Upper lobe of left lung (tissue), 4 donors: Measurements from ENCODE around the gene TBX1.

ENCODE experiments used
- EP300 ChIP-seq, 4 donors: sonication (generic); formaldehyde crosslinking; IDR thresholded peaks; one replicate each; pipeline ENCODE4 v1.5.1; 2017; ENCODE audit warnings: antibody characterized with exemption in 4 of 4, control low read depth in 2 of 4
- POLR2A ChIP-seq, 4 donors: fragments of 450-650 bp; IDR thresholded peaks; one replicate each; pipeline ENCODE4 v1.5.1; 2016 to 2017; ENCODE audit warnings: antibody characterized with exemption in 4 of 4, mild to moderate bottlenecking in 2 of 4
- TF ChIP-seq, protein P1 (sequence below), 6 experiments: fragments of 450-650 bp in 4 of 6; fragments of 200-600 bp in 2 of 6; sonication (generic) in 2 of 6; IDR thresholded peaks; one replicate each; pipeline ENCODE4 v1.5.1; 2016 to 2019; ENCODE audit warnings: antibody characterized with exemption in 6 of 6

GRCh38 chr22:19816372-19817119 lies 56.0 kb downstream of the TBX1 start:
- TF ChIP-seq, protein P1, sequence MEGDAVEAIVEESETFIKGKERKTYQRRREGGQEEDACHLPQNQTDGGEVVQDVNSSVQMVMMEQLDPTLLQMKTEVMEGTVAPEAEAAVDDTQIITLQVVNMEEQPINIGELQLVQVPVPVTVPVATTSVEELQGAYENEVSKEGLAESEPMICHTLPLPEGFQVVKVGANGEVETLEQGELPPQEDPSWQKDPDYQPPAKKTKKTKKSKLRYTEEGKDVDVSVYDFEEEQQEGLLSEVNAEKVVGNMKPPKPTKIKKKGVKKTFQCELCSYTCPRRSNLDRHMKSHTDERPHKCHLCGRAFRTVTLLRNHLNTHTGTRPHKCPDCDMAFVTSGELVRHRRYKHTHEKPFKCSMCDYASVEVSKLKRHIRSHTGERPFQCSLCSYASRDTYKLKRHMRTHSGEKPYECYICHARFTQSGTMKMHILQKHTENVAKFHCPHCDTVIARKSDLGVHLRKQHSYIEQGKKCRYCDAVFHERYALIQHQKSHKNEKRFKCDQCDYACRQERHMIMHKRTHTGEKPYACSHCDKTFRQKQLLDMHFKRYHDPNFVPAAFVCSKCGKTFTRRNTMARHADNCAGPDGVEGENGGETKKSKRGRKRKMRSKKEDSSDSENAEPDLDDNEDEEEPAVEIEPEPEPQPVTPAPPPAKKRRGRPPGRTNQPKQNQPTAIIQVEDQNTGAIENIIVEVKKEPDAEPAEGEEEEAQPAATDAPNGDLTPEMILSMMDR (IDR thresholded peaks at IDR 0.05) = no peak
- no peak for TF ChIP-seq EP300 (IDR thresholded peaks at IDR 0.05)
- TF ChIP-seq POLR2A (IDR thresholded peaks at IDR 0.05) = no peak
